ENCODE results near the gene MEIS2.

MEIS2 gene

GRCh38 chr15:36887214-36887961, 213.0 kb downstream of the MEIS2 start:
- DNase-seq = no peak

- DNase-seq = no peak
Measured at GRCh38 chr15:36886701-36887100, 213.6 kb downstream of the MEIS2 start.

- DNase-seq = no peak
Measured at GRCh38 chr15:36886191-36886590, 214.2 kb downstream of the MEIS2 start.

GRCh38 chr15:36885771-36886170, 214.6 kb downstream of the MEIS2 start:
- no peak for DNase-seq

GRCh38 chr15:36884936-36885635, 215.3 kb downstream of the MEIS2 start:
- no peak for DNase-seq

- DNase-seq = no peak
Measured at GRCh38 chr15:36884518-36884875, 215.9 kb downstream of the MEIS2 start.

GRCh38 chr15:36883713-36884517, 216.4 kb downstream of the MEIS2 start:
- peak; percentile 13 for DNase-seq

GRCh38 chr15:36882487-36883131, 217.7 kb downstream of the MEIS2 start:
- DNase-seq = no peak

GRCh38 chr15:36882056-36882455, 218.3 kb downstream of the MEIS2 start:
- DNase-seq = no peak

GRCh38 chr15:36881516-36881915, 218.8 kb downstream of the MEIS2 start:
- DNase-seq = no peak

GRCh38 chr15:36880913-36881460, 219.4 kb downstream of the MEIS2 start:
- DNase-seq = no peak

- no peak for DNase-seq
Measured at GRCh38 chr15:36880224-36880912, 220.0 kb downstream of the MEIS2 start.

- DNase-seq = no peak
Measured at GRCh38 chr15:36879568-36880222, 220.7 kb downstream of the MEIS2 start.

- DNase-seq = no peak
Measured at GRCh38 chr15:36878684-36879262, 221.6 kb downstream of the MEIS2 start.

GRCh38 chr15:36877796-36878683, 222.3 kb downstream of the MEIS2 start:
- no peak for DNase-seq

- no peak for DNase-seq
Measured at GRCh38 chr15:36877294-36877693, 223.1 kb downstream of the MEIS2 start.

GRCh38 chr15:36875740-36876334, 224.5 kb downstream of the MEIS2 start:
- no peak for DNase-seq

GRCh38 chr15:36874930-36875329, 225.4 kb downstream of the MEIS2 start:
- DNase-seq = no peak

- DNase-seq = no peak
Measured at GRCh38 chr15:36867436-36867835, 232.9 kb downstream of the MEIS2 start.

GRCh38 chr15:36866896-36867295, 233.5 kb downstream of the MEIS2 start:
- DNase-seq = no peak
